Skeletal muscle satellite cell (primary cell): ENCODE results near the gene UBE2F.
"Not testable (repeated sequence)": the region's sequence is repeated elsewhere in the genome, so short reads cannot be mapped to it uniquely, and the experiment has no call there.

Source experiments
- H3K27me3 ChIP-seq: 2 replicates; pipeline ENCODE4 v1.7.0; 2013; ENCODE audit warnings: low read length; ENCODE audit not compliant: control insufficient read depth, insufficient read depth
- H3K36me3 ChIP-seq: 2 replicates; pipeline ENCODE4 v1.7.0; 2013; ENCODE audit warnings: mild to moderate bottlenecking, control low read depth, low read length; ENCODE audit not compliant: insufficient read depth
- H3K4me1 ChIP-seq: 2 replicates; pipeline ENCODE4 v1.7.0; 2013; ENCODE audit warnings: low read length; ENCODE audit not compliant: control insufficient read depth, insufficient read depth
- H3K4me2 ChIP-seq: 2 replicates; pipeline ENCODE4 v1.7.0; 2013; ENCODE audit warnings: mild to moderate bottlenecking, low read length
- H3K4me3 ChIP-seq: 2 replicates; pipeline ENCODE4 v1.7.0; 2013; ENCODE audit warnings: low read length
- H3K9ac ChIP-seq: 2 replicates; pipeline ENCODE4 v1.7.0; 2013; ENCODE audit warnings: mild to moderate bottlenecking, low read depth, low read length, moderate library complexity
- H3K9me3 ChIP-seq: replicated peaks from 2 replicates; pipeline ENCODE4 v1.7.0; 2013; ENCODE audit warnings: mild to moderate bottlenecking, control low read depth, low read length

The UBE2F gene

DNA sequence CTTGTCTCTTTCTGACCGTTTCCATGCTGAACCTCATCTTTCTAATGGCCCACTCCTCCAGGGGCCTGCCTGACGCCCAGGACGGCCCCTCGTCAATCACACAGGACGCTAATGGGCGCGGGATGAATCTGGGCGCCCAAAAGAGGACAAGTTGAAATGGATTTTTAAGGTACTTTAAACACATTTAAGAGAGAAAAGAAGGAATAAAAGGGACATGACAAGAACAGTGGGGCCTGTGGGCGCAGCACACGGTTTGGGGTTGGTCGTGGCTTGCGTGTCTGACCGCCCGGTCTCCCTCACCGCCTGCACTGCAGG lies 607 bp upstream of the UBE2F start:
- H3K4me1 ChIP-seq, result peaks cover 32% of the 10 kb centered on the region
- H3K27me3 ChIP-seq, result no peaks in the 10 kb centered on the region
- no peaks in the 10 kb centered on the region for H3K36me3 ChIP-seq
- H3K9ac ChIP-seq, result peak overlapping the region; percentile 69
- peak overlapping the region; percentile 96 for H3K4me2 ChIP-seq
- peaks cover 10% of the 10 kb centered on the region for H3K9me3 ChIP-seq
- H3K4me3 ChIP-seq, result peak overlapping the region; percentile 81

DNA sequence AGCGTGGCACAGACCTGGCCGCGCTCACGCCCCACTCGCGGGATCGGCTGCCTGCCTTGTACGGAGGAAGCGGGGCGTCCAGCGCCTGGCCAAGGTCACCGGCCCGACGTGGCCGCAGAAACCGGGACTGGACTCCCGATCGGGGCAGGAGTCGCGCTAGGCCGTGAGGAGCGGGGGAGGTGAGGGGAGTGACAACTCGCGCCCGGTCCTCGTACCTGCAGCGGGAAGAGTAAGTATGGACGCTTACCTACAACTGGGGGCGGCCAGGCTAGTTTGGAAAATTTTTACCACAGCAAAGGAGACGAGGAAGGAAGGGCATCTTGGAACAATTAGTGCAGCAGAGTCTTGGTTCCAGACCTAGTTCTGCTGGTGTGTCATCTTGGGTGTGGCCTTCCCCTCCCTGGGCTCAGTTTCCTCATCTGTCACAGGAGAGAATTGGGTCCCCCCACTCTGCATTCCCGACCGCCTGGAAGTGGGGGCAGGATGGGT lies 693 bp downstream of the UBE2F start:
- Histone ChIP-seq H3K4me3 (peak overlapping the region; percentile 81), H3K36me3 (no peaks in the 10 kb centered on the region), H3K4me1 (peaks cover 32% of the 10 kb centered on the region), H3K9ac (peak overlapping the region; percentile 83), H3K9me3 (peaks cover 4% of the 10 kb centered on the region), H3K27me3 (no peaks in the 10 kb centered on the region), H3K4me2 (peak overlapping the region; percentile 95)

DNA sequence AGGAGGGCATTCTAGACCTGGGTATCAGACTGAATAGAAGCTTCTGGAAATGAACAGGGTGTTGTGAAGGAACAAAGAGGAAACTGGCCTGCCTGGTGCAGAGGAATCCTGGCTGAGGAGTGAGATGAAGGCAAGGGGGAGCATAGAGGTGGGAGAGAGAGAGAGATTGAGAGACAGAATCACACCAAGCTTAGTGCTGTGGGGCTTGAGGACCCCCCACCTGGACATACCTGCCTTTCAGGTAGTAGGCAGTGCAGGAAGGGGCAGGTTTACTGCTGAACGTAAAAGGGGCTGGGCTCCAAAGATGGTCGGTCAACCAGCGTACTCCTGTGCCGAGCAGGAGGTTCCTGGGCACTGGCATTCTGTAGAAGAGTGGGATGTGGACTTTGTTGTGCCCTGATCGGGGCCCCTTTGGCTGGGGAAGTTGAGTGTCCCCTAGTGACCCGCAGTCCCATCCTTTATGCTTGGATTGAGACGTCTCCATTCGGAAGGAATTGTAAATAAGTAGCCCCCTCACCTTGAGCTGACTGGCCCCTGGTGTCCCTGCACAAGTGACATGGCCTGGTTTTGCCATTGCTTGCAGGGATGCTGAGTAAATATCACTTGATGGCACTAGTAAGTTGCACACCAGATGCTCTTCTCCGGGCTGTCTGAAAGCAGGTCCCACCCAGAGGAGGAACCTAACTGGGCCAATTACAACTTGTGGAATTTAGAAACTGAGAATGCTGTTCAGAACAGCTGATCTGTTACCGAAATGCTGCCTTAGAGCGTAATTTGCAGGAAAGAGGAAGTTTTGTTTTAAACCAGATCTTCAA lies 1.4 kb downstream of the UBE2F start:
- no peaks in the 10 kb centered on the region for H3K9me3 ChIP-seq
- peak overlapping the region; percentile 83 for H3K9ac ChIP-seq
- H3K4me2 ChIP-seq, result peak overlapping the region; percentile 95
- peaks cover 32% of the 10 kb centered on the region for H3K4me1 ChIP-seq
- H3K27me3 ChIP-seq, result no peaks in the 10 kb centered on the region
- H3K36me3 ChIP-seq, result no peaks in the 10 kb centered on the region
- H3K4me3 ChIP-seq, result peak overlapping the region; percentile 81

DNA sequence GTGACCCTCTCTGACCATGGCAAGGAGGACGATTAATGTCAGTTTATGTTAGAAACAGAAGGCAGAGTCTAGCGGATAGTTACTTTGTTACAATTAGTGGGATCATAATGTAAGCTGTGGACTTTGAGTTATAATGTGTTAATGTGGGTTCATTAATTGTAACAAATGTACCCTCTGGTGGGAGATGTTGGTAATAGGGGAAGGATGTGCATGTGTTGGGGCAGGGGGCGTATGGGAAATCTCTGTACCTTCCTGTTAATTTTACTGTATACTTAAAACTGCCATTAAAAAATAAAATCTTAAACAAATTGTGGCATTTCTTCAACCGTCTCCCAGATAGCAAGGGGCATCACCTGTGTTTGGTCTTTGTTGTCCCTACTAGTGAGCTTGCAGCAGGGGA lies 4.8 kb downstream of the UBE2F start:
- peaks cover 15% of the 10 kb centered on the region for H3K36me3 ChIP-seq
- H3K4me3 ChIP-seq, result no peak overlapping the region
- H3K4me2 ChIP-seq, result no peak overlapping the region
- no peak overlapping the region for H3K9ac ChIP-seq
- H3K27me3 ChIP-seq, result no peaks in the 10 kb centered on the region
- no peaks in the 10 kb centered on the region for H3K9me3 ChIP-seq
- H3K4me1 ChIP-seq, result peaks cover 20% of the 10 kb centered on the region

DNA sequence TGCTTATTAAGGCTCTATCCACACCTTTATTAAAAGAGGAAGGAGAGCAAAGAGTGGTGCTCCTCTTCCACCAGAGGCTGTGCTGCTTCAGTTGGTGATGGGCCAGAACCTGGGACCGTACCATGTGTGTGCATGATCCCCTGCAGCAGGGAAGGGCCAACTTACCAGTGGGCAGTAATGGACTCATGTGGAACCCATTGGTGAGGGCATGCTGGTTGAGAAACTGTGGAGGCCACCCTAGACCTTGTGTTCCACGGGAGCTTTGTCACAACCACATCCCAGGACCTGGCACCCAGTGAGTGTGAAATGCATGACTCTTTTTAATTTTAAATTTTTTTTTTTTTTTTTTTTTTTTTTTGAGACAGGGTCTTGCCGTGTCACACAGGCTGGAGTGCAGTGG lies 5.4 kb downstream of the UBE2F start:
- Histone ChIP-seq H3K27me3 (no peaks in the 10 kb centered on the region), H3K4me1 (peaks cover 20% of the 10 kb centered on the region), H3K36me3 (peaks cover 20% of the 10 kb centered on the region), H3K9ac (no peak overlapping the region), H3K4me2 (no peak overlapping the region), H3K9me3 (no peaks in the 10 kb centered on the region), H3K4me3 (no peak overlapping the region)

DNA sequence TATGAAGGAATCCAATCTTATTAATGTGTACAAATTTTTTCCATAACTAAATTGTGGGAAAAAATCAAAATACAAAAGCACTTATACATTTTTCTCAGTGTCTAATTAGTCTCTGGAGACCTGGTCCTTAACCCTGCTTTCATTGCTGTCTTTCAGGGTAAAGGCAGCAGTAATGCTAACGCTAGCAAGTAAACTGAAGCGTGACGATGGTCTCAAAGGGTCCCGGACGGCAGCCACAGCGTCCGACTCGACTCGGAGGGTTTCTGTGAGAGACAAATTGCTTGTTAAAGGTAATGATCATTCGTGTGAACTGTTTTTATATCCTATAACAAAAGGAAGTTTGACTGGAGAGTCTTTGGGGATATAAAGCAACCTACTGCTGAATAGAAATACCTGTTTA lies 6.1 kb downstream of the UBE2F start:
- H3K9me3 ChIP-seq, result no peaks in the 10 kb centered on the region
- H3K27me3 ChIP-seq, result no peaks in the 10 kb centered on the region
- no peak overlapping the region for H3K4me3 ChIP-seq
- peaks cover 23% of the 10 kb centered on the region for H3K36me3 ChIP-seq
- no peak overlapping the region for H3K9ac ChIP-seq
- H3K4me1 ChIP-seq, result peaks cover 16% of the 10 kb centered on the region
- H3K4me2 ChIP-seq, result no peak overlapping the region

DNA sequence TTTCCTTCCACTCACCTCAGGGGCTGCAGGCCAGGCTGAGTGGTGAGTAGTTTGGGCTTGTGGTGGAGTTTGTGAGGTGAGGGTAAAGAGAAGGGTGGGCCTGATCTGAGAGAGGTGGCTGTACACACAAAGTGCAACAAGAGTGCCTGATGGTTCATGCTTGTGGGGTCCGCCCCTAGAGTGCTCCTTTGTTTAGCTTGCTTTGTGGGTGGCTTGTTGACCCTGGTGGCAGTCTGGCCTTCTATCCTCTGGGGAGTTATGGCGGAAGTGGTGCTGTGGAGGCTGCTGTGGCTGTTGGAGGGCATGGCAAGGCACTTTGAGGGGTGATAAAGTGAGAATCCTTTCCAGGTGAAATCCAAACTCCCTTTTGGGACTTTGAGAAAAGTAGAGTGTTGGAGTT lies 10.6 kb downstream of the UBE2F start:
- H3K9ac ChIP-seq, result no peak overlapping the region
- peaks cover 23% of the 10 kb centered on the region for H3K36me3 ChIP-seq
- no peaks in the 10 kb centered on the region for H3K4me1 ChIP-seq
- H3K27me3 ChIP-seq, result no peaks in the 10 kb centered on the region
- no peak overlapping the region for H3K4me2 ChIP-seq
- H3K4me3 ChIP-seq, result no peak overlapping the region
- H3K9me3 ChIP-seq, result no peaks in the 10 kb centered on the region

DNA sequence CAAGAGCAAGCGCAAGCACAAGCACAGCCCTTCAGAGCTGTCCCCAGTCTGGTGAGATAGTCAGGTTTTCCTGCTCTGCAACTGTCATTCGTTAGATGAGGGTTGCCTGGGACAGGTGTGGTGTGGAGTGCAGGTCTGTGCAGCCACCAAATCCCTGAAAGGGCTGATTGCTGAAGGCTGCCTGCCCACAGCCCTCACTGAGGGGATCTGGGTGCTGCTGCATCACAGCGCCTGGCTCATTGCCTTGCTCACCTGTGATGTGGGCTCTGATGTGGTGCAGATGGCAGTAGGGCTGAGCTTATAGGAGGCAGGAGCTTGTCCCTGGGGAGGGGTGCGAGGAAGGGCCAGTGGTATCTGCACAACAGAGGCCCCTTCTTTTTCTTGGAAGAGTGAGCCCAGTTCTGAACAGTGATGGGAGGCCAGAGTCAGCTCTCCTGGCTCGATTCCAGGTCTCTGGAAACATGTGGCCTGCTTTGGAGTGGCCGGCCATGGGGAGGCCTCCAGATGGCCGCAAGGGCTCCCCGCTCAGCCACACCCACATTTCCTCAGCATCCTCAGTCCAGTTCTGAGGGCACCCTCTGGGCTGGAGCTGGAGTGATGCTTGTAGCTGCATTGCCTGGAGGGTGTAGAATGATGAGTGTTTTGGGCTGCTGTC lies 11.4 kb downstream of the UBE2F start:
- Histone ChIP-seq H3K27me3 (no peaks in the 10 kb centered on the region), H3K9ac (no peak overlapping the region), H3K4me3 (no peak overlapping the region), H3K4me1 (no peaks in the 10 kb centered on the region), H3K9me3 (no peaks in the 10 kb centered on the region), H3K4me2 (no peak overlapping the region), H3K36me3 (peaks cover 23% of the 10 kb centered on the region)

DNA sequence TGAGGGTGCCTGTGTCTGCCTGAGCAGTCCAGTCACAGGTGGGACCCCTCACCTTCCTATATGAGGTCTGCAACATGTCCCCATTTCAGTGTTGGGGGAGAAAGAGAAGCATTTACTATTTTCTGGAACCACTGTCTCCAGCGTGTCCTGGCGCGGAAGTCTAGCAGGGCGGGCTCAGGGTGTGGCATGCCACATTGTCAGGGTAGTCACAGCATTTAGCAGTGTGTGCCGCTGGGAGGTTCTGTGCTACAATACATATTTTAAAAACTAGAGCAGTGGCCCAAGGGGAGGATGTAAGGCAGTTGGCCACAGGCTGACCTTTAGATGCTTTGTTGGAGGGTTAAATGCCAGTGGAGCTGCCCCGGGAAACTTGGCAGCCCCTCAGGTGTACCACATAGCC lies 12.5 kb downstream of the UBE2F start:
- H3K27me3 ChIP-seq, result no peaks in the 10 kb centered on the region
- no peak overlapping the region for H3K4me3 ChIP-seq
- H3K36me3 ChIP-seq, result peaks cover 28% of the 10 kb centered on the region
- no peak overlapping the region for H3K9ac ChIP-seq
- H3K9me3 ChIP-seq, result no peaks in the 10 kb centered on the region
- no peaks in the 10 kb centered on the region for H3K4me1 ChIP-seq
- no peak overlapping the region for H3K4me2 ChIP-seq

DNA sequence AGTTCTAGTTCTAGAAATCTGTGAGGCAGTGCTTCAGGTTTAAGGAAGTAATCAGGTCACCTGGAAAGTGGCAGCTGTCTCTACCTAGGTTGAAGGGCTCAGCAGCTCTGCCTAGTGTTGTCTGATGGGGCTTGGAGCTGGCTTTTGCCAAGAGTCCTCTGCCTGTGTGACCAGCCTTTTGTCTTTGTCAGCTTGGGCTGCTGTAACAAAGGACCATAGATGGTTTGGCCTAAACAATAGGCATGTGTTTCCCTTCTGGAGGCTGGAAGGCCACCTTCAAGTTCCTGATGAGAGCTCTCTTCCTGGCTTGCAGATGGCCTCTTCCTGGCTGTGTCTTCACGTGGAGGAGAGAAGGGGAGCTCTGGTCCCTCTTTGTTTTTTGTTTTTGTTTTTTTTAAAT lies 13.3 kb downstream of the UBE2F start:
- H3K27me3 ChIP-seq, result no peaks in the 10 kb centered on the region
- no peaks in the 10 kb centered on the region for H3K9me3 ChIP-seq
- H3K4me3 ChIP-seq, result no peak overlapping the region
- H3K9ac ChIP-seq, result no peak overlapping the region
- no peaks in the 10 kb centered on the region for H3K4me1 ChIP-seq
- peaks cover 27% of the 10 kb centered on the region for H3K36me3 ChIP-seq
- no peak overlapping the region for H3K4me2 ChIP-seq

DNA sequence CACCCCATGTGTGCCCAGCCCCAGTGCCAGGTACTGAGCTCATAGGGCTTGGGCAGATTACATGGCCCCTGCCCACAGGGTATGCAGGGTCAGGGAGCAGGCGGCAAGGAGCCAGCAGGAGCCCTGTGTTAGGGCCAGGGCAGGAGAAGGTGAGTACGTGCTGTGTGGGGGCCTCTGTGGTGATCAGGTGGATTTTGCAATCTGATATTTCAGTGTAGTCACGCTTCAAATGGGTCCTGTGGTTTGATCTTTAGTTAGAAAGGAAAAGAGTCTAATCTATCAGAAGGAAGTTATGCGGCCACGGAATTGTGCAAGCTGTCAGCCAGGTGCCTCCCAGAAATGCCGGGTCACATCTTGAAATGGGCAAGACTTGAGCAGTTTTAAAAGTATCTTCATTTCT lies 13.9 kb downstream of the UBE2F start:
- Histone ChIP-seq H3K9ac (no peak overlapping the region), H3K4me3 (no peak overlapping the region), H3K4me1 (no peaks in the 10 kb centered on the region), H3K4me2 (no peak overlapping the region), H3K36me3 (peaks cover 21% of the 10 kb centered on the region), H3K27me3 (no peaks in the 10 kb centered on the region), H3K9me3 (no peaks in the 10 kb centered on the region)

DNA sequence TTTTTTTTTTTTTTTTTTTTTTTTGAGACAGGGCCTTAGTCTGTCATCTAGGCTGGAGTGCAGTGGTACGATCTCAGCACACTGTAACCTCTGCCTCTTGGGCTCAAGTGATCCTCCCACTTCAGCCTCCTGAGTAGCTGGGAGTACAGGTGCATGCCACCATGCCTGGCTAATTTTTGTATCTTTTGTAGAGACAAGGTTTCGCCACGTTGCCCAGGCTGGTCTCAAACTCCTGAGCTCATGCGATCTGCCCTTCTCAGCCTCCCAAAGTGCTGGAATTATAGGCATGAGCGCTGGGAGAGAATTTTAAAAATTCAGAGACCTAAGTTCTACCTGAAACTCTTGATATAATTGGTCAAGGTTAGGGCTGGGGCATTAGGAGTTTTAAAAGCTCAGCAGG lies 14.8 kb downstream of the UBE2F start:
- not testable (repeated sequence) for H3K4me3 ChIP-seq, H3K27me3 ChIP-seq, H3K9ac ChIP-seq, H3K4me2 ChIP-seq, H3K4me1 ChIP-seq, H3K9me3 ChIP-seq
- H3K36me3 ChIP-seq, result peaks cover 14% of the 10 kb centered on the region
